Stomach (tissue), 9 donors: ENCODE measurements around the gene CLIC5. TPM values are rescaled to one million over a fixed set of nuclear protein-coding genes. Genes with fewer than 3 reads are reported as not detected.
A peak's percentile ranks its signal among the peaks of the same experiment; 100 is the strongest.

Experiments
- DNase-seq, 2 donors: peaks; one replicate each; pipeline versions ENCODE4 v3.0.0 to v3.0.0-alpha.2; 2013 to 2019
- H3K27ac ChIP-seq, 5 donors: fragments of 200-600 bp in 4 of 5; sonication (generic) in 4 of 5; one replicate each; pipeline ENCODE4 v1.5.1; 2013 to 2019; ENCODE audit warnings: mild to moderate bottlenecking in 1 of 5, moderate library complexity in 1 of 5
- H3K27me3 ChIP-seq, 3 donors: fragments of 200-600 bp; sonication (generic); one replicate each; pipeline ENCODE4 v1.5.1; 2017 to 2019; ENCODE audit warnings: mixed run types in 1 of 3
- H3K36me3 ChIP-seq, 4 donors: fragments of 200-600 bp; sonication (generic); 1 replicate in 3 of 4; 2 replicates in 1 of 4; pipeline ENCODE4 v1.5.1; 2016 to 2019
- H3K4me1 ChIP-seq, 4 donors: fragments of 200-600 bp; sonication (generic); one replicate each; pipeline ENCODE4 v1.5.1; 2016 to 2019
- H3K4me3 ChIP-seq, 4 donors: fragments of 200-600 bp; sonication (generic) in 3 of 4; one replicate each; pipeline ENCODE4 v1.5.1; 2016 to 2019; ENCODE audit warnings: mild to moderate bottlenecking in 1 of 4
- H3K9me3 ChIP-seq, 4 donors: fragments of 200-600 bp; sonication (generic); one replicate each; pipeline ENCODE4 v1.5.1; 2016 to 2019
- EP300 ChIP-seq: sonication (generic); formaldehyde crosslinking; IDR thresholded peaks from one replicate; pipeline ENCODE4 v1.6.1; 2017; ENCODE audit warnings: antibody characterized with exemption
- POLR2A ChIP-seq, 4 donors: fragments of 450-650 bp; IDR thresholded peaks; one replicate each; pipeline ENCODE4 v1.6.1; 2016; ENCODE audit warnings: antibody characterized with exemption in 4 of 4, control low read depth in 2 of 4, mild to moderate bottlenecking in 1 of 4, moderate library complexity in 1 of 4
- POLR2AphosphoS5 ChIP-seq, 3 donors: sonication (generic); formaldehyde crosslinking; IDR thresholded peaks; one replicate each; pipeline ENCODE4 v1.6.1; 2016; ENCODE audit warnings: antibody characterized with exemption in 3 of 3
- WGBS, 5 donors: extraction: QIAGEN DNeasy Blood & Tissue Kit in 3 of 5; methylation state at CpG; one replicate each; pipeline versions ENCODE4 v1.1.5 to v1.1.7; 2013 to 2018; 5-methylcytosine and 5-hydroxymethylcytosine counted together
- intact Hi-C: fragments of 100-400 bp; cut with DNase I; formaldehyde crosslinking; loops from one replicate; pipeline ENCODE4 v1.15.1; 2023; ENCODE audit warnings: low total_unique reads
- polyA plus RNA-seq, 3 donors: library from polyadenylated mRNA; stranded (reverse); fragments of 200-250 nt; gene quantifications; one replicate each; pipeline ENCODE4 v1.2.3, GENCODE V29; 2013
- total RNA-seq, 5 donors: library from RNA; depleted of rRNA; stranded (reverse); fragments of >200 nt; gene quantifications; one replicate each; pipeline versions ENCODE4 v1.1.0 to v1.2.3, GENCODE V29; 2014 to 2016
- TF ChIP-seq, protein P1 (sequence below), 7 experiments: fragments of 450-650 bp in 4 of 7; fragments of 200-600 bp in 3 of 7; sonication (generic) in 3 of 7; IDR thresholded peaks; one replicate each; pipeline ENCODE4 v1.5.1; 2016 to 2019; ENCODE audit warnings: antibody characterized with exemption in 7 of 7, control low read depth in 2 of 7, mild to moderate bottlenecking in 1 of 7
- donor health status: healthy with polysubstance abuse.
- donor health status: Bipolar disorder and iron deficiency.
- donor health status: healthy.

The CLIC5 gene
- total and polyA plus RNA-seq, 8 donors, result 0.19 to 30.4 (median 2.0) TPM; not detected in 1

- Histone ChIP-seq H3K27me3 (no peaks in the 10 kb centered on the region), H3K27ac (no peak overlapping the region), H3K4me1 (peaks cover 0 to 8% (median 0%) of the 10 kb centered on the region in 4 donors), H3K36me3 (no peaks in the 10 kb centered on the region), H3K9me3 (no peaks in the 10 kb centered on the region), H3K4me3 (no peak overlapping the region)
- peak in 1 of 2 donors; percentile 52 for DNase-seq
- WGBS, 5 donors, result 47 to 55% (median 55%) methylated on average over 6 of the region's 6 CpGs
- intact Hi-C loops, result no loop called here
- TF ChIP-seq EP300 (no peak), POLR2AphosphoS5 (IDR thresholded peaks at IDR 0.05) (no peak), POLR2A (IDR thresholded peaks at IDR 0.05) (no peak)
- TF ChIP-seq, protein P1, sequence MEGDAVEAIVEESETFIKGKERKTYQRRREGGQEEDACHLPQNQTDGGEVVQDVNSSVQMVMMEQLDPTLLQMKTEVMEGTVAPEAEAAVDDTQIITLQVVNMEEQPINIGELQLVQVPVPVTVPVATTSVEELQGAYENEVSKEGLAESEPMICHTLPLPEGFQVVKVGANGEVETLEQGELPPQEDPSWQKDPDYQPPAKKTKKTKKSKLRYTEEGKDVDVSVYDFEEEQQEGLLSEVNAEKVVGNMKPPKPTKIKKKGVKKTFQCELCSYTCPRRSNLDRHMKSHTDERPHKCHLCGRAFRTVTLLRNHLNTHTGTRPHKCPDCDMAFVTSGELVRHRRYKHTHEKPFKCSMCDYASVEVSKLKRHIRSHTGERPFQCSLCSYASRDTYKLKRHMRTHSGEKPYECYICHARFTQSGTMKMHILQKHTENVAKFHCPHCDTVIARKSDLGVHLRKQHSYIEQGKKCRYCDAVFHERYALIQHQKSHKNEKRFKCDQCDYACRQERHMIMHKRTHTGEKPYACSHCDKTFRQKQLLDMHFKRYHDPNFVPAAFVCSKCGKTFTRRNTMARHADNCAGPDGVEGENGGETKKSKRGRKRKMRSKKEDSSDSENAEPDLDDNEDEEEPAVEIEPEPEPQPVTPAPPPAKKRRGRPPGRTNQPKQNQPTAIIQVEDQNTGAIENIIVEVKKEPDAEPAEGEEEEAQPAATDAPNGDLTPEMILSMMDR (IDR thresholded peaks at IDR 0.05), result no peak
These were observed 135.0 kb downstream of the CLIC5 start for GRCh38 chr6:45880676-45881075.

GRCh38 chr6:45880159-45880558 is 135.5 kb downstream of the CLIC5 start:
- DNase-seq, result peak in 1 of 2 donors; percentile 88
- Histone ChIP-seq H3K27me3 (no peaks in the 10 kb centered on the region), H3K27ac (no peak overlapping the region), H3K4me3 (no peak overlapping the region), H3K36me3 (no peaks in the 10 kb centered on the region), H3K4me1 (peaks cover 0 to 8% (median 0%) of the 10 kb centered on the region in 4 donors), H3K9me3 (no peaks in the 10 kb centered on the region)
- intact Hi-C loops, result no loop called here
- 42 to 56% (median 52%) methylated on average over 5 of the region's 5 CpGs for WGBS, 5 donors
- TF ChIP-seq EP300 (no peak), POLR2AphosphoS5 (IDR thresholded peaks at IDR 0.05) (no peak), POLR2A (IDR thresholded peaks at IDR 0.05) (no peak)
- TF ChIP-seq, protein P1 (IDR thresholded peaks at IDR 0.05), result no peak

DNA sequence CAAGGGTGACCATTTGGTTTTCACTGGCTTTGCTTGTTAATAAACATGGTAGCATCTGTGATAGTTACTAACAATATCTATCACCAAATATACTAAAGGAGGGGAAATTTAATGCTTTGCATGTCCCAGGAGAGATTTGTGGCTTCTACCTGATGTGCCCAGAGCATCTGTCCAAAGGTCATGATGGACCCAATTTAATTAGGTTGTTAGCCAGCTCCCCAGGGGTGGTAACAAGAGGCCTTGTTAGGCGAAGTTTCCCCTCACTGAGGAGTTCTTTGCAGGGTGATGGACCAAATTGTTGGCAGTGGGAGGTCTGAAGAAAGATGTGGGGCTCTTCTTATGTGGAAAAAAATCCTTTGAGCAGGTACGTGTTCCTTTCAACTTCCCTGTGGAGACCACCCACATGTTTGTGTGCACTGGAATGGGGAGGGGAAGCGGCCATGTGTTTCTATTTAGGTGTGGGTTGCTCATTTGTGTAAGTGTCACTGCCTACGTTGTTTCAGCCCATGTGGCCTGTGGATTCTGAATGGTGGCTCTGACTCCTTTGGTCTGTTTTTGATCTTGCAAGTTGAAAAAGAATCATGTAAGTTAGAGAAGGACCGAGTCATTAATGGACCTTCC is 137.6 kb downstream of the CLIC5 start:
- H3K9me3 ChIP-seq, result no peaks in the 10 kb centered on the region
- TF ChIP-seq, protein P1 (IDR thresholded peaks at IDR 0.05), result no peak
- no peak for TF ChIP-seq POLR2A (IDR thresholded peaks at IDR 0.05)
- no peak for TF ChIP-seq POLR2AphosphoS5 (IDR thresholded peaks at IDR 0.05)
- TF ChIP-seq EP300, result no peak
- H3K27ac ChIP-seq, result no peak overlapping the region
- intact Hi-C loops, result no loop called here
- peaks cover 0 to 8% (median 0%) of the 10 kb centered on the region in 4 donors for H3K4me1 ChIP-seq
- H3K36me3 ChIP-seq, result no peaks in the 10 kb centered on the region
- no peak overlapping the region for H3K4me3 ChIP-seq
- 82 to 87% (median 85%) methylated on average over 5 of the region's 5 CpGs for WGBS, 5 donors
- DNase-seq, result no peak
- H3K27me3 ChIP-seq, result no peaks in the 10 kb centered on the region

- no peak overlapping the region for H3K27ac ChIP-seq
- TF ChIP-seq POLR2AphosphoS5 (IDR thresholded peaks at IDR 0.05) (no peak), POLR2A (IDR thresholded peaks at IDR 0.05) (no peak), EP300 (no peak)
- TF ChIP-seq, protein P1 (IDR thresholded peaks at IDR 0.05), result no peak
- peaks cover 0 to 4% (median 0%) of the 10 kb centered on the region in 3 donors for H3K27me3 ChIP-seq
- H3K4me1 ChIP-seq, result no peaks in the 10 kb centered on the region
- no peaks in the 10 kb centered on the region for H3K36me3 ChIP-seq
- intact Hi-C loops, result no loop called here
- DNase-seq, result peak in 1 of 2 donors; percentile 58
- 74 to 91% (median 83%) methylated on average over 7 of the region's 7 CpGs for WGBS, 5 donors
- H3K9me3 ChIP-seq, result no peaks in the 10 kb centered on the region
- no peak overlapping the region for H3K4me3 ChIP-seq
These were observed 142.8 kb downstream of the CLIC5 start for GRCh38 chr6:45872827-45873365.
